GM18499 (cell line): ENCODE measurements around the gene MTMR6.
A peak's percentile ranks its signal among the peaks of the same experiment; 100 is the strongest.
"Not testable (repeated sequence)": the region's sequence is repeated elsewhere in the genome, so short reads cannot be mapped to it uniquely, and the experiment has no call there.

Experiments
- ATAC-seq: cut with Tn5 transposase; IDR thresholded peaks from one replicate; pipeline ENCODE4 v1.9.1; 2021; ENCODE audit warnings: moderate number of reproducible peaks; ENCODE audit not compliant: insufficient read depth, unreplicated experiment

MTMR6 gene

DNA sequence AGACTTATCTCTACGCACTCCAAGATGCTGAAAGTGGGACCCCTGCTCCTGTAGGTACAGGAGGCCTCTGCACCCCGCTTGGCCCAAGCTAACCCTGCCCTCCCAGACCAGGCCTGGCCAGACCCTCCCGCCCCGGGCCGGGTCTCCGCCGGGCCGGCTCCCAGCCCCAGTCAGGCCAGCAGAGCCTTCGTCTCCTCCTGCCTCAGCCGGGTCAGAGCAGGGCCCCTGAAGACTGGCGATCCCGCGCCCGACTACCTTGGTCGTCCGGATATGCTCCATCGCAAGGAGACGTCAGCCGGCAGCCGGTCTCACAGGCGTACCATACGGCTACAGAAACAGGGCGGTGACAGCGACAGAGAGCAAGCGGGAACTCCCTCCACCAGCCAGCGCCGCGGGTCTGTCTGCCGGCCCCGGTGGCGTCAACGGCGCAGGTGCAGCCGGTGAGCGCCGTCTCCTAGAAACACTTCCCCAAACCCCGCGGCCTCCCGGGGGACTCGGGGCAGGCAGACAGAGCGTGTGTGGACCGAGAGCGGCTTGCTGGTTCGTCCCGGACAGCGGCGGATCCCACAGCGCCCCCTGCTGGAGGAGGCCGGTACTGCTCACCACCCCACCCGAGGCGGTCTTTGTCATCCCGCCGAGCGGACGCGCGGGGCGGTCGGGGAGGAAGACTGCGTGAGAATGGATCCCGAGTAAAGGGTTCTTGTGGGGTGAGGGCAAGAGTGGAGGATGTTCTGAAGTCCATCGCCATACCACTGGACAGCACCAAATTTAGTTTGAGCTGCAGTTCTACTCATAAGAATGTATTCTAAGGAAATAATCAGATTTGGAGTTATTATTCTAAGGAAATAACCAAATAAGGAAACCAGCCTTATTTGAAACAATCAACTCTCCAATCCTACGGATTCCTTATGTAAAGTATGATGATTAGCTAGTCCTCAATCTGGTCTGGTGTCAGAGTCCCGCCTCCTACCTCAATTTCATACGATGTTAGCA lies at the start of gene MTMR6:
Gene MTMR6 (minus strand): TSS at position 520 of the 993 bp plus-strand sequence. CDS start 241 bp downstream, at position 279.
- peak; percentile 82 for ATAC-seq

DNA sequence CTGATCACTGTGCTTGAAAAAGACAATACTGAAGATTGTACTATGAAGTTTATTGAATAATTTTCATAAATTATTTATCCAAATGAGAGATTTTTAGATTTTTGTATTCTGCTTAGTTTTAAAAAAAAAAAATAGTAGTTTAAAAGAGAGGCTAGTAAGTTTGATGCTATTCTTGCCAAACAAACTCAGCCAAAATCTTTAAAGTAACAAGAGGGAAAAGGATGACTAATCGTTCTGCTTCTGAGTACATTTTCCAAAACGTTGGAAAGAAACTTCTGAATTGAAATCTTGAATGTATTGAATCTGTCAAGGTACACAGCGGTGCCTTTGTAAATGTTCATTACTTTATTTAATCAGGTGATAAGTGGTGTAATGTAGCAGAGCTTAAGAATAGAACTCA lies 48.6 kb upstream of the MTMR6 start:
- ATAC-seq = no peak

DNA sequence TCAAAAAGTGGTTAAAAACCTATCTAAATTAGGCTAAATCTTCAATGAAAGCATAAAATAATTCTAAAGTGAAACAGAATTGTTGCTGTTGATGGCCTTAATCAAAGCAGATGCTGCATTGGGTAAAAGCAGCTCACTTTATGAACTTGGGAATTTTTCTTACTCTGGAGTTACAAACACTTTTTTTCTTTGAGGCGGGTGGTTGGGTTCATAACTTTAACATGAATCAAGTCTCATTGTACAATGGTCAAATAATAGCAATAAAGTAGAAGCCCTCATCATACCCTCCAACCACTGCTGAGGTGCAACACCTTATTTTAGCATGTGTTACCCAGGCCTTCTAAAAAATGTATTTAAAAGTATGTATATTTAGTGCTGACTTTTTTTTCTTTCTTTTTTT lies 43.3 kb upstream of the MTMR6 start:
- no peak for ATAC-seq

DNA sequence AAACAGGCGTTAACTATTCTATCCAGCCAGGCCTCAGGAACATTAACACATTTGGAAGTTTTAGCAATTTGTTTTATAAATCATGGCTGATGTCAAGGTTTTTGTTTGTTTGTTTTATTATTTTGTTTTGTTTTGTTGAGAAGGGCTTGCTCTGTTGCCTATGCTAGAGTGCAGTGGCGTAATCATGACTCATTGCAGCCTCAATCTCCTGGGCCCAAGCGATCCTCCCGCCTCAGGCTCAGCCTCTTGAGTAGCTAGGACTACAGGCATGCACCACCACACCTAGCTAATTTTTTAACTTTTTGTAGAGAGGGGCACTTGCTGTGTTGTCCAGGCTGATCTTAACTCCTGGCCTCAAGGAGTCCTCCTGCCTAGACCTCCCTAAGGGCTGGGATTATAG lies 42.4 kb upstream of the MTMR6 start:
- no peak for ATAC-seq

- no peak for ATAC-seq
Measured at GRCh38 chr13:25324100-25324499, 36.8 kb upstream of the MTMR6 start.

GRCh38 chr13:25319771-25320170 lies 32.5 kb upstream of the MTMR6 start:
- ATAC-seq = no peak

DNA sequence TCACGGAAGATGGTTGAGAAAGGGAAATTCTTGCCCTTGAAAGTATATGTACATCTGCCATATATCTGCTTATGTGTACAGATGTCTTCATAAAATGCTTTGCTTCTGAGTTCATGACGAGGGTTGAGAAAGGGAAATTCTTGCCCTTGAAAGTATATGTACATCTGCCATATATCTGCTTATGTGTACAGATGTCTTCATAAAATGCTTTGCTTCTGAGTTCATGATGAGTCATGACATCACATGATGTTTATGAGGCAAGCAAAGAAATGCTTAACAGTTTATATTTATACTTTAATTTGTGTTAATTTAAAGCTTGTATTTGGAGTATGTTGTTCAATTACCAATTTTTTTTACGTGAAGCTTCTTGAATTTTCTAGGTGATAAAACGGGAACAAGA lies 31.7 kb upstream of the MTMR6 start:
- not testable (repeated sequence) for ATAC-seq

- ATAC-seq = no peak
Measured at GRCh38 chr13:25310891-25311290, 23.6 kb upstream of the MTMR6 start.

DNA sequence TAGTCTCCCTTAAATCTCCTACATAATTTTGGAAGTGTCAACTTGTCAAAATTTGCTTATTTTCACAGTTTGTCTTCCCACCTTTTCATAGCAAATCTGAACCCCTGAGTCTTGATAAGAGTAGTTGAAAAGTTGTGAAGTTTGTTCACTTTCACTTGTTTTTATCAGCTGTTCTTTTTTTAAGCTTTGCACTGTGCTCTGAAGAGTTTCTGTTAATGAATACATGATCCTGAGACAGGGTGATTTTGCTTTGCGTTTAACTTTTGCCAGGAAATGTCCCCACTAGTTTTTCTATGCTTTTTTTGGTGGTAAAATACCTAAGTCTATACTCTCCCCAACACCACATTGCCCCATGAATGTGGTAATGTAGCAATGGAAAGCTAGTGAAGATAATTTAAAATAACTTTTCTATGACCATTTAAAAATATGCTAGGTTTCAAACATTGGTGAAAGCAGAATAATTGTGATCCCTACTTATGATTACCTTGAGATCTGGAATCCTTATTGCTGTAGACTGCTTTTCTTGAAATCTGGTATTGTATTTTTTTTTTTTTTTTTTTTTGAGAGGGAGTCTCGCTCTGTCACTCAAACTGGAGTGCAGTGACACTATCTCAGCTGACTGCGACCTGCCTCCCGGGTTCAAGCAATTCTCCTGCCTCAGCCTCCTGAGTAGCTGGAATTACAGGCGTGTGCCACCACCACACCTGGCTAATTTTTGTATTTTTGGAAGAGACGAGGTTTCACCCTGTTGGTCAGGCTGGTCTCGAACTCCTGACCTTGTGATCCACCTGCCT lies 19.6 kb upstream of the MTMR6 start:
- ATAC-seq = no peak

GRCh38 chr13:25302121-25302520 lies 14.8 kb upstream of the MTMR6 start:
- no peak for ATAC-seq

- peak; percentile 91 for ATAC-seq
Measured at GRCh38 chr13:25301347-25302113, 14.2 kb upstream of the MTMR6 start, which contains the start of gene NUP58. NUP58 (plus strand) TSS chr13:25301625; CDS start chr13:25301774, 149 bp downstream.

- peak; percentile 4 for ATAC-seq
Measured at GRCh38 chr13:25300861-25301346, 13.6 kb upstream of the MTMR6 start.

DNA sequence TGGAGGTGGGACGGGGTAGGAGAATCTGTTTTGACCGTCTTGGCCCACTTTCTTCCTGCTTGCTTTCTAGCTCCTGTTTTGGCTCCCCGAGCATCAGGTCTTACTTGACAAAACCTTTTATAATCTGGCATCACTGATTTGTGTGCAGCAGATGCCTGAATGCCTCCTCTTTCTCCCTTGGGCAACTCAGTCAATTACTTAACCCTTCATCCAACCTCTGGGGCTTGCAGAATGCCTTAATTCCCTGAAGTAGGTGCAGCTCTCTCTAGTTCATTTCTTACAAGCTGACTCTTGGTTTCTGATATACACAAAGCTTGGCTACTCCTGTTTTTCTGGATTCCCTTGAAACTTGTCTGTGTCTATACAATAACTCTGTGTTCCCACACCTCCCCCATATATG lies 8.4 kb upstream of the MTMR6 start:
- no peak for ATAC-seq

- no peak for ATAC-seq
Measured at GRCh38 chr13:25295228-25295627, 7.9 kb upstream of the MTMR6 start.

- ATAC-seq = no peak
Measured at GRCh38 chr13:25292301-25292700, 5.0 kb upstream of the MTMR6 start.

DNA sequence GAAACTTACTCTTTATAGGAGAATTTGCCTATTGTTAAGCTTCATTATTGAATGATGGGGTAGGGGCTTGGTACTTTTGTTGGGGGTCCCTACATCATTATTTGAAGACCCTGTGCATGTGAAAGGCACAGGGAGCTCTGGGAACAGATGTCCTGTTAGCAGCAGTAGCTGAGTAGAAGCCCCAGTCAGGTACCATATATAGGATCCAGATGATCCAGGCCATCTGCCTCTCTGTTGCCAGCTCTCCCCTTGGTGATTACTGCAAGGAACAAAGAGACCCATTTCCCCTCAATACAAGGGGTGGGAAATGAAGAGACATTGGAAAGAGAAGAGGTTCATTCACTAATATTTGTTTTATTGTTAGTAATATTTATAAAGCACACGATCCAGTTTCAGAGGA lies 4.4 kb upstream of the MTMR6 start:
- ATAC-seq = no peak

DNA sequence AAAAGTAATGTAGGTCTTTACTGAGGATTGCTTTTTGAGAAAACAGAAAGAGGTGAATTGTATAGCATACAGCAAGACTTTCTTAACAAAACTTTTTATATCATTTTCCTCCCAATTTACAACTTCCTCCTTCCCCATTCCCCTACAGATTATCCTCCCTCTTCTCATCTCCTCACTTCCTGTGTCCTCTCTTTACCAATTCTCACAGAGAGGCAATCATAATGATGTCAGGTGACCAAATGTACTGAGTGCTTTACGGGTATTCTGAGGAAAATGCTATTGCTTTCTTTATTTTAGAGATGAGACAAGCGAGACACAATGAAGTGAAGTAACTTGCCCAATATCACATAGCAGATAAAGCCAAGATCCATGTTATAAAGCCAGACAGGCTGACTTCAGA lies 1.7 kb upstream of the MTMR6 start:
- no peak for ATAC-seq

DNA sequence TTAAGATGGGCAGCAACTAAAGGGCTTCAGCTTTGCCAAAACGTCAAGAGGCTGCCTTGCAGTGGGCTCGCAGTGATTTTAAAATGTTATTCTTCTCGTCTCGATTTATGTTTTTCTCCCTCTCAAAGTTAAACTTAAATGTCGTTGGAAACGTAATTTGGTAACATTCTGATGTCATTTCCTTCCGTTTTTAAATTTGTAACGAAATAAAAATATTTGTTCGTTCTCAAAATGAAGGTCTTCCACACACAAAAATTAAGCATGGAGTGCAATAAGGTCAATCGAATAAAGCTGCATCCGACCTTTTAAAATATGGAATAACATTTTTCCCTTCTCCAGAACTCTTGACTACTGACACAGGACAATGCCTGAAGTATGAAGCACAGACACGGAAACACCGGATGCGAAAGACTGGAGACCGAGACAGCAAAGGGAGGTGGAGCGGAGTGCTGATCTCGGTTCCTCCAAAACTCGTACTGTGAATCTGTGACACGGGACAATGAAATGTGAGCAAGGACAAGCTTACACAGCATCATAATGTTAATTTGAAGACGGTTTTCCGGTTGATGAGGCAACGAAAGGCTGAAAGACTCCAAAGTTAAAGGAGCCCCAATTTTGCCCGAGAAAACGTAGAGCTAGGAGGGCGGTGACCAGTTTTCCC lies 850 bp downstream of the MTMR6 start:
- peak; percentile 23 for ATAC-seq

GRCh38 chr13:25281935-25282332 lies 5.4 kb downstream of the MTMR6 start:
- ATAC-seq = peak; percentile 7
